MM.1S (cell line): ENCODE measurements around the gene TNFRSF12A.

Source experiments
- DNase-seq: peaks from one replicate; pipeline ENCODE4 v3.0.0-alpha.2; 2015
- H2AFZ ChIP-seq: fragments of 300-600 bp; sonication (generic); 2 replicates; pipeline ENCODE4 v1.6.0; 2016; ENCODE audit warnings: antibody characterized with exemption, low read length
- H3F3A ChIP-seq: fragments of 300-600 bp; sonication (generic); 2 replicates; pipeline ENCODE4 v1.6.1; 2016; ENCODE audit warnings: mild to moderate bottlenecking, antibody characterized with exemption, low read length, moderate library complexity, mixed read lengths; ENCODE audit not compliant: insufficient read depth
- H3K27ac ChIP-seq: fragments of 300-600 bp; sonication (generic); 2 replicates; pipeline ENCODE4 v1.5.1; 2016; ENCODE audit warnings: mild to moderate bottlenecking, low read length
- H3K27me3 ChIP-seq: fragments of 300-600 bp; sonication (generic); replicated peaks from 2 replicates; pipeline ENCODE4 v1.6.0; 2016; ENCODE audit warnings: low read length; ENCODE audit not compliant: insufficient read depth
- H3K36me3 ChIP-seq: fragments of 300-600 bp; sonication (generic); replicated peaks from 2 replicates; pipeline ENCODE4 v1.6.1; 2016; ENCODE audit warnings: mild to moderate bottlenecking, low read length, mixed read lengths; ENCODE audit not compliant: insufficient read depth
- H3K4me1 ChIP-seq: fragments of 300-600 bp; sonication (generic); 2 replicates; pipeline ENCODE4 v1.6.1; 2016; ENCODE audit warnings: low read length, mixed read lengths
- H3K4me2 ChIP-seq: fragments of 300-600 bp; sonication (generic); 2 replicates; pipeline ENCODE4 v1.6.0; 2016; ENCODE audit warnings: low read depth, low read length
- H3K4me3 ChIP-seq: fragments of 300-600 bp; sonication (generic); 2 replicates; pipeline ENCODE4 v1.5.1; 2016; ENCODE audit warnings: low read length, mixed read lengths
- H3K79me2 ChIP-seq: fragments of 300-600 bp; sonication (generic); 2 replicates; pipeline ENCODE4 v1.6.1; 2016; ENCODE audit warnings: mixed run types, low read length, mixed read lengths
- H3K9ac ChIP-seq: fragments of 300-600 bp; sonication (generic); 2 replicates; pipeline ENCODE4 v1.6.1; 2016; ENCODE audit warnings: low read length, mixed read lengths
- H3K9me2 ChIP-seq: fragments of 300-600 bp; sonication (generic); replicated peaks from 2 replicates; pipeline ENCODE4 v1.6.1; 2016; ENCODE audit warnings: mild to moderate bottlenecking, low read length, mixed read lengths; ENCODE audit not compliant: insufficient read depth
- H3K9me3 ChIP-seq: fragments of 300-600 bp; sonication (generic); replicated peaks from 2 replicates; pipeline ENCODE4 v1.6.1; 2016; ENCODE audit warnings: mild to moderate bottlenecking, low read length, mixed read lengths; ENCODE audit not compliant: insufficient read depth
- H4K20me1 ChIP-seq: fragments of 300-600 bp; sonication (generic); 2 replicates; pipeline ENCODE4 v1.6.1; 2016; ENCODE audit warnings: mild to moderate bottlenecking, low read length, moderate library complexity, mixed read lengths; ENCODE audit not compliant: insufficient read depth
- CTCF ChIP-seq: fragments of 300-600 bp; sonication (generic); IDR thresholded peaks from 2 replicates; pipeline ENCODE4 v1.5.1; 2016; ENCODE audit warnings: antibody characterized with exemption, low read length, mixed read lengths
- EZH2 ChIP-seq: fragments of 300-600 bp; sonication (generic); optimal IDR thresholded peaks from 2 replicates; pipeline ENCODE3; 2017; ENCODE audit warnings: low read depth, mild to moderate bottlenecking, antibody characterized with exemption, low read length, mixed read lengths
- EZH2phosphoT487 ChIP-seq: fragments of 300-600 bp; sonication (generic); IDR thresholded peaks from 2 replicates; pipeline ENCODE4 v1.6.1; 2018; ENCODE audit warnings: antibody characterized with exemption, low read length

Gene TNFRSF12A

GRCh38 chr16:3007059-3007956 is 12.9 kb upstream of the TNFRSF12A start:
- no peak overlapping the region for H2AFZ ChIP-seq
- H3K4me1 ChIP-seq: peaks cover 16% of the 10 kb centered on the region
- DNase-seq: no peak
- H3K4me3 ChIP-seq: no peak overlapping the region
- H3K27me3 ChIP-seq: peaks cover 54% of the 10 kb centered on the region
- no peaks in the 10 kb centered on the region for H3K36me3 ChIP-seq
- H3K79me2 ChIP-seq: no peaks in the 10 kb centered on the region
- H3K9ac ChIP-seq: no peak overlapping the region
- H3F3A ChIP-seq: peaks cover 3% of the 10 kb centered on the region; the same call in 1 of the 2 replicates
- H3K9me3 ChIP-seq: no peaks in the 10 kb centered on the region
- H3K4me2 ChIP-seq: no peak overlapping the region
- no peak overlapping the region for H3K27ac ChIP-seq
- TF ChIP-seq EZH2phosphoT487 (no peak), EZH2 (no peak), CTCF (no peak)
- no peaks in the 10 kb centered on the region for H4K20me1 ChIP-seq
- H3K9me2 ChIP-seq: no peaks in the 10 kb centered on the region

- DNase-seq: no peak
- Histone ChIP-seq H3K4me2 (no peak overlapping the region), H3K27me3 (peaks cover 57% of the 10 kb centered on the region), H3F3A (peaks cover 3% of the 10 kb centered on the region; the same call in 1 of the 2 replicates), H3K9me3 (no peaks in the 10 kb centered on the region), H2AFZ (no peak overlapping the region), H3K9ac (no peak overlapping the region), H3K4me3 (no peak overlapping the region), H3K27ac (no peak overlapping the region), H3K79me2 (no peaks in the 10 kb centered on the region), H4K20me1 (no peaks in the 10 kb centered on the region), H3K4me1 (peaks cover 17% of the 10 kb centered on the region), H3K36me3 (no peaks in the 10 kb centered on the region), H3K9me2 (no peaks in the 10 kb centered on the region)
- no peak for TF ChIP-seq EZH2phosphoT487
- no peak for TF ChIP-seq CTCF
- TF ChIP-seq EZH2: no peak
Measured at GRCh38 chr16:3007957-3008689, 12.0 kb upstream of the TNFRSF12A start.

GRCh38 chr16:3008690-3009037 is 11.5 kb upstream of the TNFRSF12A start:
- Histone ChIP-seq H3K4me3 (no peak overlapping the region), H3K27ac (no peak overlapping the region), H3K4me1 (peaks cover 17% of the 10 kb centered on the region), H3K9ac (no peak overlapping the region), H3F3A (peaks cover 3% of the 10 kb centered on the region; the same call in 1 of the 2 replicates), H3K4me2 (no peak overlapping the region), H3K27me3 (peaks cover 63% of the 10 kb centered on the region), H3K9me2 (no peaks in the 10 kb centered on the region), H3K9me3 (no peaks in the 10 kb centered on the region), H2AFZ (no peak overlapping the region), H3K79me2 (no peaks in the 10 kb centered on the region), H3K36me3 (no peaks in the 10 kb centered on the region), H4K20me1 (no peaks in the 10 kb centered on the region)
- DNase-seq: no peak
- TF ChIP-seq EZH2: no peak
- TF ChIP-seq CTCF: no peak
- TF ChIP-seq EZH2phosphoT487: no peak
